G401 (cell line): ENCODE measurements around the gene CTSV. TPM values are rescaled to one million over a fixed set of nuclear protein-coding genes. Genes with fewer than 3 reads are reported as not detected.

ENCODE experiments used
- total RNA-seq: library from RNA; depleted of rRNA; stranded (reverse); fragments of >200 nt; shearing (Covaris generic); gene quantifications from 2 replicates; pipeline ENCODE4 v1.2.3, GENCODE V29; 2014; rRNA removed

The CTSV gene
- total RNA-seq, 1 experiment from 2014 or later, result 18.6 TPM

Other genes starting within 250 kb of the CTSV start
- 2.7 and 5.8 TPM in 2 replicates for gene ZNF782, start 184.6 kb downstream of the CTSV start, total RNA-seq
- gene NUTM2G, start 110.3 kb downstream of the CTSV start, total RNA-seq, result not detected in 2 replicates